Measurements from ENCODE around the gene LCN10.

The LCN10 gene

GRCh38 chr9:136745389-136746154, 2.8 kb upstream of the LCN10 start:
- DNase-seq (ENCODE audit: insufficient read length, low spot score) (no peak), FAIRE-seq (no peak)

GRCh38 chr9:136744773-136745172, 2.0 kb upstream of the LCN10 start:
- TF ChIP-seq, protein P1, sequence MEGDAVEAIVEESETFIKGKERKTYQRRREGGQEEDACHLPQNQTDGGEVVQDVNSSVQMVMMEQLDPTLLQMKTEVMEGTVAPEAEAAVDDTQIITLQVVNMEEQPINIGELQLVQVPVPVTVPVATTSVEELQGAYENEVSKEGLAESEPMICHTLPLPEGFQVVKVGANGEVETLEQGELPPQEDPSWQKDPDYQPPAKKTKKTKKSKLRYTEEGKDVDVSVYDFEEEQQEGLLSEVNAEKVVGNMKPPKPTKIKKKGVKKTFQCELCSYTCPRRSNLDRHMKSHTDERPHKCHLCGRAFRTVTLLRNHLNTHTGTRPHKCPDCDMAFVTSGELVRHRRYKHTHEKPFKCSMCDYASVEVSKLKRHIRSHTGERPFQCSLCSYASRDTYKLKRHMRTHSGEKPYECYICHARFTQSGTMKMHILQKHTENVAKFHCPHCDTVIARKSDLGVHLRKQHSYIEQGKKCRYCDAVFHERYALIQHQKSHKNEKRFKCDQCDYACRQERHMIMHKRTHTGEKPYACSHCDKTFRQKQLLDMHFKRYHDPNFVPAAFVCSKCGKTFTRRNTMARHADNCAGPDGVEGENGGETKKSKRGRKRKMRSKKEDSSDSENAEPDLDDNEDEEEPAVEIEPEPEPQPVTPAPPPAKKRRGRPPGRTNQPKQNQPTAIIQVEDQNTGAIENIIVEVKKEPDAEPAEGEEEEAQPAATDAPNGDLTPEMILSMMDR (IDR thresholded peaks at IDR 0.05; ENCODE audit: insufficient read depth, missing control alignments) = no peak
- DNase-seq (ENCODE audit: insufficient read length, low spot score) (no peak), FAIRE-seq (no peak)

More at GRCh38 chr9:136745389-136746154, 2.8 kb upstream of the LCN10 start:
- TF ChIP-seq, protein P1 (IDR thresholded peaks at IDR 0.05; ENCODE audit: insufficient read depth, missing control alignments) = no peak

GRCh38 chr9:136743639-136744211, 985 bp upstream of the LCN10 start:
- FAIRE-seq (no peak), DNase-seq (ENCODE audit: insufficient read length, low spot score) (no peak)
- TF ChIP-seq, protein P1 (IDR thresholded peaks at IDR 0.05; ENCODE audit: insufficient read depth, missing control alignments) = no peak

DNA sequence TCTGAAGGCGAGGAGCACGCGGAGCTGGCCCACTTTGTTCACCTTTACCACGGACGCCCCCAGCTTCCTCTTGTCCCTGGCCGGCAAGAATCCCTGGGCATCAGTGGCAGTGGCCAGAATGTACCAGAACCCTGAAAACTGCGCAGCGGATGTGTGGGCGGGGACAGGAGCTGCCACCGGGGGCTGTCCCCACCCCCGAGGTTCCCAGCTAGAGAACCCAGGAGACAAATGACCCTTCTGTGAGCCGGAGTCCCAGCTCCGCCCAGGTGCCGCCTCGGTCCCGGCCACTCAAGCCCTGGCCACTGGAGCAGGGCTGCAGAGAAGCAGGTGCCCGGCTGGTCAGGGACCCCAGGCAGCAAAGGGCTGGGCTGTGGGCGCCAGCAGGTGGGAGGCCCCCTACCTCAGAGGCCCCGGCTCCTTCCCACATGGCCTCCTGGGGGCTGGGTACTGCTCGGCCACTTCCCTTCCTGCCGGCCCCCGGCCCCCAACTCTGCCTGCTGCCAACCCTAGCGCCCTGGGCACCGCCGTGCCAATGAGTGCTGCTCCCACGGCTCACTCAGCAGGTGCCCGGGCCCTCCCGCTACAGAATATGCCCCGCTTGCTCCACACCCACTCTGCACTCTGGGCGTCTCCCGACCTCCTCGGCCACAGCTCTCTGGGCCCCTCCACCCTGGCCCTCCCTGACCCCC, 713 bp downstream of the LCN10 start:
- no peak for DNase-seq (ENCODE audit: insufficient read length, low spot score)
- TF ChIP-seq, protein P1 (IDR thresholded peaks at IDR 0.05; ENCODE audit: insufficient read depth, missing control alignments) = no peak
- no peak for FAIRE-seq

- no peak for DNase-seq (ENCODE audit: insufficient read length, low spot score)
- TF ChIP-seq, protein P1 (IDR thresholded peaks at IDR 0.05; ENCODE audit: insufficient read depth, missing control alignments) = no peak
- FAIRE-seq = no peak
Measured at GRCh38 chr9:136740971-136741882, 1.5 kb downstream of the LCN10 start.

DNA sequence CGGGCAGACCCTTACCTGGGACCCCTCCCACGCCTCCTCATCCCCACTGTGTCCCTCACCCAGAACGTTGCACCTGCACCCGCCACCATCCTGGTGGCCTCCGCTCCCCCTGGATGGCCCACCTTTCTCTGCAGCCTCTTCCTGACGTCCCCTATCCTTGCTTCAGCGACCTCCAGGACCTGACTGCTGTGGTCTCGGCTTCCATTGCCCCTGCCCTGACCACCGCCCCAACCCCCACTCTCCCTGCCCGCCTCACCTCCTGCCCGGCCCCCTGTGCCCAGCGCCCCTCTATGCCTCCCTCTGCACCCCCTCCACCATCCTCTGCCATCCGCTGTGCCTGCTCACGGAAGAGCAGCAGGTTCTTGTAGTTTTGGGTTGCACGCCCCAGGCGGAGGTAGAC, 2.2 kb downstream of the LCN10 start:
- no peak for DNase-seq (ENCODE audit: insufficient read length, low spot score)
- no peak for FAIRE-seq
- TF ChIP-seq, protein P1 (IDR thresholded peaks at IDR 0.05; ENCODE audit: insufficient read depth, missing control alignments) = no peak

Measured in D721Med (cell line).